NCI-H1105 (cell line): ENCODE data around the gene WDR73.
A peak's percentile ranks its signal among the peaks of the same experiment; 100 is the strongest.

Experiments
- DNase-seq: peaks from one replicate; lab custom pipeline; 2025; lab: John Stamatoyannopoulos, UW

The WDR73 gene

DNA sequence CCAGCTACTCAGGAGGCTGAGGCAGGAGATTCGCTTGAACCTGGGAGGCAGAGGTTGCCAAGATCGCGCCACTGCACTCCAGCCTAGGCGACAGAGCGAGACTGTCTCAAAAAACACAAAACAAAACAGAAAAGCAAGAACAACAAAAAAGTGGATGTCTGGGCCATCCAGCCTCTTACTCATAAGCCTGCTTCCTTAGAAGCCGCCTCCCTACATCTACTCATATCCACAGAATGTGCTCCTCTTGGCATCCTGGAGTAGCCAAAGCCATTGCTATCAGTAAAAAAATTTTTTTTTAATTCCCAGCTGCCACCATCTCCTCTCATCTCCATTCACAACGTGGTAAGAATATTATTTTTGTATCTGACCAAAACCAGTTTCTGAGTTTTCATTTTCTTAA, 42.5 kb downstream of the WDR73 start:
- no peak for DNase-seq

DNA sequence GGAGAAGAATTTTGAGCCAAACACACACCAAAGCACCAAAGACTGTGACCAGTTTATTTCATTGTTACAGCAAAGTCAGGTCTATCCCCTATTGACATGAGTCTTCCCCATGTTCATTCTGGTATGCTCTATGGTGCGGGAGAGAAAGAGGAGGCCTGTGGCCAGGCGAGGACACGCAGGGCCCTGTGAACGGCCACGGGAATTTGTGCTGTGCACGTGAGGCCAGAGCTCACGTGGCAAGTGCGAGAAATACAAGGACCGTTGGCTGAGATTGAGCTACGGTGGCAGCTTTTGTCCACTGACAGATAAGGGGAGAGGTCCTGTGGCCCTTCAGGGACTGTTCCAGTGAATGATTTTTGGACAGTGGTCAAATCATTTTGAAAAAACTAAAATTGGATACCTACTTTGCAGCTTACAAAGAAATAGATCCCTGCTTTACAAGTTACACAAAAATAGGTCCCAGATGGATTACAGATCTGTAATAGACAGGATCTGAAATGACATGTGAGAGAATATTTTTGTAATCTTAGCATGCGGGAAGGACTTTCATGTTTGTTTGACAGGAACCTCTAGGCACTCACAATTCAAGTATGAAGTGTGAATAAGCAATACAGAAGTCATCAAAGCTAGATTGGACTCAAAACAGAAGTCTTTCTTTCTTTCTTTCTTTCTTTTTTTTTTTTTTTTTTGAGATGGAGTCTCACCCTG, 44.1 kb downstream of the WDR73 start:
- DNase-seq, result no peak

DNA sequence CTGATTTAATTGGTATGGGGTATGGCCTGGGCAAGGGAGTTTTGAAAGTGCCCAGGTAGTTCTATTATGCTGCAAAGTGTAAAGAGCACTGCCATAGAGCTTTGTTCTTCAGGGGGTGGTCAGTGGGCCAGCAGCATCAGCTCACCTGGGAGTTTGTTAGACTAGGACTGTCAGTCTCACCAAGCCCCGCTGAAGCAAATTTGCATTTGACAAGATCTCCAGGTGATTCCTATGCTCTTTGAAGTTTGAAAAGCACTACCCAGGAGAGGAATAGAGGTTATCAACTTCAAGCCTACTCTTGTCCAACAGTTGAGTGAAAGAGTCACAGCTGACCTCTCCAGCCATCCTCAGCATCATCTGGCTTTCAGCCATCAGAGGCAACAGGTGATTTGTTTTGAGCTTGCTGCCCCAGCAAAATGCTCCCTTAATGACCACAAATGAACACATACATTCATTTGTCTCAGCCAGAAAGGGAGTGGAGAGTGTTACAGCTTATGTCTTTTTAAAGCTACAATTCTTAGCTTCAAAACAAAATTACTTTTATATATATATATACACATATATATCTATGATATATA, 45.3 kb downstream of the WDR73 start:
- no peak for DNase-seq

DNA sequence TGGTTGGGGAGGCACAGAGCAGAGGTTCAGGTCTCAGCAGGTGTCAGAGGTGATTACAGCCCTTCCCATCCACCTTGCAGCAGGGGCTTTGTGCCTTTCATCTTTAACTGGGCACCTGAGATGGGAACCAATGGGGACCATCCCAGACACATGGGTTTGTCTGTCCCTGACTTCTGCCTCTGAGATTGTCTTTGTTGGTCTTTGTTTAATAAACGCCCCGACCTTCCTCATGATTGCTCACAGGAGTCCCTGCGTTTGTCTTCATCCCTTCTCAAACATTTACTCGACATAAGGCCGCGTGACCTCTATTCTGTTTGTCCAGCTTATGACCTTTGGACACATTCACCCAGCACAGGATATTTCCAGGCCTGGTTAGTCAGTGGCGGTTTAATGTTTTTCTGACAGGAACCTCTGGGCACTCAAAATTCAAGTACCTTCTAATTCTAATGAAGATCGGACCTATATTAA, 47.4 kb downstream of the WDR73 start:
- DNase-seq, result no peak

DNA sequence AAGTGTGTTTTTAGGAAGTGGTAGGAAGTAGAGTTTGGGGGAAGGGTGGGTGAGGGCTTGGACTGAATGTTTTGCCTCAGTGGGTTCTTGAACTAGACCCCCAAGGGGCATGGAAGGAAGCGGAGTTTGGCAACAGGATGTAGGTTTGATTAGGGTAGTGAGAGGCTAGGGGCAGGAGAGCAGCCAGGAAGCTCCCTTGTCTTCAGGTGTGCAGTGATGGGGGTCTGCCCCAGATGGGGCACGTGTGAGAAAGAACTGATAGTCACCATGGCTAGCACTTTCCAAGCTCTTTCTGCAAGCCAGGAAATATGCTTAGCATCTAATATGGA, 48.6 kb downstream of the WDR73 start:
- DNase-seq, result no peak

DNA sequence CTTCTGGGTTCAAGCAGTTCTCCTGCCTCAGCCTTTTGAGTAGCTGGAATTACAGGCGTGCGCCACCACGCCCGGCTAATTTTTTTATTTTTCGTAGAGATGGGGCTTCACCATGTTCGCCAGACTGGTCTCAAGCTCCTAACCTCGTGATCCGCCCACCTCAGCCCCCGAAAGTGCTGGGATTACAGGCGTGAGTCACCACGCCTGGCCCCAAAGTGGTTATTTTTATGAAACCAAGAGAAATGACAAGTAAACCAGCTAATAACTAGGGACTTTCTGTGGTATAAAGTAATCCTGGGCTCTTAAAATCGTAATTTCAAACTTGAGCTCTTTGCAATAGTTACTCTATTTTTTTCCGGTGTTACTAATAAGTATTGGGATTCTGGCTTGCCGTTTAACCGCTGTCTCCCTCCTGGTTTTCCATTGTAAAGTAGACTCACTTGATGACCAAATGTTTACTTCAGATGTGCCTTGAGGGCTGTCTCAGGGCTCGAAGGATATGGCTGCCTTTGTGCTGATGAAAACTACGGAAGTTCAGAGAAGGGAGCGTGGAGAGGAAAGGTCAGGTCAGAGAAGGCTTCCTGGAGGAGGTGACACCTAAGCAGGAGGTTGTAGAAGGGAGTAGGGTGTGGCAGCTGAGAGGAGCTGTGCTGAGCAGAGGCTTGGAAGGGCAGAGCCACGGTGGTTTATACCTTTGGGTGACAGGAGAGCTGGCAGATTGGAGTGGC, 49.1 kb downstream of the WDR73 start:
- DNase-seq, result no peak

DNA sequence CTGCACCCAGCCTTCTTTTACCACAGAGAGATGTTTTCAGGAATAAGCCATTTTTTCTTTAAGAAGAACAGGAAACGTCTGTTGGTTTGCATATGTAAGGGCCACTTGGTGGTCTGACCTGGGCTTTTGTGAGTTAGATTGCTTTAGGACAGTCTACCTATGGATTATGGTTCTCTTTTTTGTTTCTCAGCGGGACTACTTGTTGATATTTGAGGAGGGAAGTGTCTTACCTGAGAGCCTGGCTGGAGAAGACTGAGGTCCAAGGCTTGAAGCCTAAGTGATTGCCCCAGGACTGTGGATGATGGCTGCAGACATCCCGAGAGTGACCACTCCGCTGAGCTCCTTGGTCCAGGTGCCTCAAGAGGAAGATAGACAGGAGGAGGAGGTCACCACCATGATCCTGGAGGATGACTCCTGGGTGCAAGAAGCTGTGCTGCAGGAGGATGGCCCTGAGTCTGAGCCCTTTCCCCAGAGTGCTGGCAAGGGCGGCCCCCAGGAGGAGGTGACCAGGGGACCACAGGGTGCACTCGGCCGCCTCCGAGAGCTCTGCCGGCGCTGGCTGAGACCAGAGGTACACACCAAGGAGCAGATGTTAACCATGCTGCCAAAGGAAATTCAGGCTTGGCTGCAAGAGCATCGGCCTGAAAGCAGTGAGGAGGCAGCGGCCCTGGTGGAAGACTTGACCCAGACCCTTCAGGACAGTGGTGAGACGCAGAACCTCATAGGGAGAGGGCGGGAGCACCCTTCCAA, 50.3 kb downstream of the WDR73 start:
- no peak for DNase-seq

DNA sequence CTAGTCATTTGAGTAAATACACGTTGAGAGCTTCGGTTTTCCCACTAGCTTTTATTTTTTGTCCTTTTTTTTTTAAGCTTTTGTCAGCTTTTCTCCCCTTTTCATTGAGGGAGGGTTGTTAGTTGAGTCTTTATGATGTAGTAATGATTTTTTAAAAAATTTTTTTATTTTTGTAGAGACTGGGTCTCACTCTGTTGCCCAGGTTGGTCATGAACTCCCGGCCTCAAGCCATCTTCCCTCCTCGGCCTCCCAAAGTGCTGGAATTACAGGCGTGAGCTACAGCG, 52.6 kb downstream of the WDR73 start:
- DNase-seq, result no peak

DNA sequence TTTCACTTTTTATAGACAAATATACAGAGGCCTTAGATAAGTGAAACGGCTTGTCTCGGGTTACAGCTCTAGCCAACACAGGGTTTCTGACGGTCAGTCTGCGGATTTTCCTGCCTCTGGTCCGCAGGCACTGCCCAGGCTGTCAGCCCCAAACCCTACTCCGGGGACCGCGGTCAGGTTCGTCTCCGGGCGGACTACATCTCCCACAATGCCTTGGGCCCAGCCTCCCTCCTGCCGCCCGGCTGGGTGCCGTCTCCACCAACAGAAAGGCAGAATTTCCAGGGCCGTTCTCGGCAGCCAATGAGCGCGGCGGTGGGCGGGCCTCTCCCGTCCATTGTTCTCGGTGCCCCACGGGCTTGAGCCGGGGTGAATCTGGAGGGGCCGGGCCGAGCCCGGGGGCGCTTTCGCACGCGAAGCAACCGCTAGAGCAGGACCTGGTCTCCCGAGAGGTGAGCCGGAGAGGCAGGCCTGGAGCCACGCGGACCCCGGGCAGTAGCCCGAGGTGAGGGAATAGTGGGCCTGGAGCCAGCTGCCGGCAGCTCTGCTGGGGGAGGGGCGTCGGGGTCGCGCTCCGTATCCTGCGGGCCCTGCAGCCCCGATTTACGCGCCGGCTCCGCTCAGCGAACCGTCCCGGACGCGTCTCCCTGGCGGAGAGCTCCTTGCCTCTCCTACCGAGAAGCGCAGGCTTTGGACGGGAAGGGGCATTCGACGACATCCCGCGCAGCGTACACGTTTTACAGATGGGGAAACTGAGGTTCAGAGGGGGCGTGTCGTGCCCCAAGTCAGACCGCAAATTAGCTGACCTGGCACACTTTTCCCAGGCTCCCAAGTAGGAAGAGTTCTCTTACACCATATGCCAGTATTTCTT, 53.2 kb downstream of the WDR73 start, which contains the start of gene ZSCAN2:
Gene ZSCAN2, plus strand, starts transcription at position 323 of the 868 bp plus-strand sequence. CDS start 2,919 bp downstream, outside the sequence.
- peak; percentile 77 for DNase-seq

DNA sequence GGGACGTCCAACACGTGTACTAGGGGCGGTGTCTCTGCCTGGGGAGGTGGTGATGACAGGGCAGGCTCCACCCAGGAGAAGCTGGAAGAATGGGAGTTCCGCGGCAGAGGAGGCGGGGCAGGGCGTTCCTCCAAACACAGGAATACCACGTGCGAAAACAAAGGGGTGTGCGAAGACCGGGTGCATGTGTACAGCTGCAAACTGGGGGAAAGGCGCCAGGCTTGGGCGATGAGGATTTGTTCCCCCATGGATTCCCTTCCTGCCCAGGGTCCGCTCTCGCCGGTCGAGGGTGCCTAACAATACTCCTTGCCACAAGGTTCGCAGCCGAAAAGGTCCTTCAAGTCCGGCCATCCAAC, 53.8 kb downstream of the WDR73 start:
- no peak for DNase-seq

DNA sequence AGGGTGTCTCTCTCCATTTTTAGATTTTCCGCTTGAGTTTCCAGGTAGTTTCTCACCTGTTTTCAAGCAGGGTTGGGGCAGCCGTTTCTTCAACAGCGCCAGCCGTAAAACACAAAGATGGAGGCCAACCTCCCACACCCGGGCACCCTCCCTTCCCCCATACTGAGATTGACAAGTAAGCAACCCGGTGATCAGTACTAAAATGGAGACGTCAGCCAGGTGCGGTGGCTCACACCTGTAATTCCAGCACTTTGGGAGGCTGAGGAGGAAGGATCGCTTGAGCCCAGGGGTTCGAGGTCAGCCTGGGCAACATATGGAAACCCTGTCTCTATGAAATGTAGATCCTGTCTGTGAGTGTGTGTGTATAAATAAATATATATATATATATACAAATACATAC, 54.2 kb downstream of the WDR73 start:
- DNase-seq, result no peak

DNA sequence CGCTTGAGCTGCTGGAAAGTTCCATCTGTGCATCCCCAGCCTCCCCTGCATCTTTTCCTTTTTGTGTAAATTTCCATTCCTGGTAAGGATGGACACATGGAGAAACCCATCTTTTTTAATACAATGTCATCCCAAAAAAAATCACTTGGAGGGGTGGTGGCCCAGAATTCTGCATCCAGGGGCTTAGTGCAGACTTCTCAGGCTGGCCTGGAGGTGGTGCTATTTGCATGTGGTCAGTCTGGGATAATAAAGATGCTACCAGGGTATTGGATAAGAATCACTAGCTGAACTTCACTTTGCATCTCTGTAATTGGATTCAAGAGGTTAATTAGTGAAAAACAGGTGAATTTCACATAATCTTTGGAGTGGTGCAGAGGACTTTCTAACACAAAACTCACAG, 55.1 kb downstream of the WDR73 start:
- DNase-seq, result no peak

DNA sequence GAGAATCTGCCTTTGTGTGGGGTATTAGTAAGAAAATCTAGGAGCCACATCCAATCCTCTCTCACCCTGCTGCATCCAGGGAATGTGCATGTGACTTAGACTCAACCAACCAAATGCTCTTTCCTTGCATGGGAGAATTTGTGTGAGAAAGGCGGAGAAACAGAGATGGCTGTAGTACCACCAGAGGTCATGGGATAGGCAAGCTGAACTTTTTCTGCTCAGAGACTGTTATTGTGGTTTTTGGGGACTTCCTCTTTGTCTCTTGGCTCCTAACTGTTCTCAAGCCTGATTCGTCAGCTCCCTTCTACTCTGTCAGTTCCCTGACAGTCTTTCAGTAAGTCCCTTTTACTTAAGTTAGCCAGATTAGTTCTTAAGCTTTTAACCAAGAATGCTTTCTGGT, 55.8 kb downstream of the WDR73 start:
- no peak for DNase-seq

DNA sequence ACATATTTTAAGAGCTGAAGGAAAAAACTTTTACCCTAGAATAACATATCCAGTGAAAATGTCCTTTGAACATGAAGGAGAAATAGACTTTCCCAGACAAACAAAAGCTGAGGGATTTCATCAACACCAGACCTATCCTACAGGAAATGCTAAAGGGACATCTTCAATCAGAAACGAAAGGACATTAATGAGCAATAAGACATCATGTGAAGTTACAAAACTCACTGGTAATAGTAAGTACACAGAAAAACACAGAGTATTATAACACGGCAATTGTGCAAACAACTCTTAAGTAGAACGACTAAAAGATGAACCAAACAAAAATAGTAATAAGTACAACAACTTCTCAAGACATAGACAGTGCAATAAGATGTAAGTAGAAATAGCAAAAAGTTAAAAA, 56.8 kb downstream of the WDR73 start:
- DNase-seq, result no peak

DNA sequence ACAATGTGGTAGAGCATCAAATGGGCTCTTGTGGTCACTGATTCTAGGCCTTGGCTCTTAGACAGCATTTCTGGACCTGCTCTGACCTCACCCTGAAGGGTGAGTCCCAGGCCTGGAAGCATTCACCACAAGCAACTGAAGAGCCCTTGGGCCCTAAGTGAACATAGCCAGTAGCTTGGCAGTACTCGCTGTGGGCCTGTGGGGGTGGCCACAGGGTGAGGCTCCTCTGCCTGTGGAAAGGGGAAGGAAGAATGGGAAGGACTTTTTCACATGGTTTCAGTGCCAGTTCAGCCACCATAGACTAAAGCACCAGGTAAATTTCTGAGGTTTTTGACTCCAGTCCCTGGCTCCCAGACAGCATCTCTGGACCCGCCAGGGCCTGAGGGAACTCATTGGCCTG, 58.4 kb downstream of the WDR73 start:
- no peak for DNase-seq

DNA sequence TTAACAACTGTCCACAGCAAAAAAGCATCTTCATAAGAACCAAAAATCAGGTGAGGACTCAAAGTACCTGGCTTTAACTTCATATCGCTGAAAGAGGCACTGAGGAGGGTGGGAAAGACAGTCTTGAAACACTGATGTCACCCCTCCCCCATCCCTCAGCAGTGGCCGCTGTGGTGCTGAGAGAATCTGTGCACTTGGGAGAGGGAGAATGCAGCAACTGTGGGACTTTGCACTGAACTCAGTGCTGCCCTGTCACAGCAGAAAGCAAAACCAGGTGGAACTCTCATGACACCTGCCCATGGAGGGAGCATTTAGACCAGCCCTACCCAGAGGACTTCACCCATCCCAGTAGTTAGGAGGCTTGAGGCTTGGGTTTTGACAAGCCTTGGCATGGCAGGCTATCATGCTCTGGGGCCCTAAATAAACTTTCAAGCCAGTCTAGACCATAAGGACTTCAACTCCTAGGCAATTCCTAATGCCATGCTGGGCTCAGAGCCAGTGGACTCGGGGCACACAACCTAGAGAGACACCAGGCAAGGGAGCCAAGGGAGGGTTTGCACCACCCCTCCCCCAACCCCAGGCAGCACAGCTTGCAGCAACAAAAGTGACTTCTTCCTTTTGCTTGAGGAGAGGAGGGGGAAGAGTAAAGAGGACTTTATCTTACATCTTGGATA, 59.3 kb downstream of the WDR73 start:
- no peak for DNase-seq

DNA sequence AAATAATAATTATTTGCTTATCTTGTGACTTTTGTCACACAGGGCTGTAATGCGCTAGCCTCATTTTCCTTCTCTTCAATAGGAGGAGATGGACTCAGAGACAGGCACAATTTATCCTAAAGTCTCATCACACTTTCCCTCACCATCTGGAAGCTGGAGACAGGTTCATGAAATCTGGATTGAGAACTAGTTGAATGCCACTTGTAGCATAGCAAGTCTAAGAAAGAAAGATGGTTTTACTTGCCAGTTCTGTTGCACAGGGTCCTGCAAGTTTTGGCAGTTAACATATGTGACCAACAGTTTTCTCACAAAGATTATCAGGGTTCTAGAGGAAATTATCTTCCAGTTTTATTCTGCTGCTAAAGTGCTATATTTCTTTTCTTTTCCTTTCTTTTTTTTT, 62.3 kb downstream of the WDR73 start:
- no peak for DNase-seq

DNA sequence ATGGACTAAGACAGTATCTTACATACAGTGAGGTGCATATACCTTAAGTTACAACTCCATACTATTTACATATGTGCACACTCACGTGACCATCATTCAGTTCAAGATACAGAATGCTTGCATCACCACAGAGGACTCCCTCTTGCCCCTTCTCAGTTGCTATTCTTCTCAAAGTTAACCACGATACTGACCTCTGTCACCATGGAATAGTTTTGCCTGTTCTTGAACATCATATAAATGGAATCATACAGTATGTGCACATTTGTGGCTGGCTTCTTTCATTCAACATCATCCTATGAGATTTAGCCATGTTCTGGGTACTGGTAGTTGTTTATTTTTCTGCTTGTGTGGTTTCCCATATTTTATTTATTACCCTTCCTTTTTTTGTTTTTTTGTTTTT, 63.7 kb downstream of the WDR73 start:
- DNase-seq, result no peak
